ENCODE data around the gene NPPB. TPM values are rescaled to one million over a fixed set of nuclear protein-coding genes. Genes with fewer than 3 reads are reported as not detected.

The NPPB gene
- total and polyA plus RNA-seq, 8 donors: 1.0 to 12.8 (median 2.7) TPM; not detected in 4

DNA sequence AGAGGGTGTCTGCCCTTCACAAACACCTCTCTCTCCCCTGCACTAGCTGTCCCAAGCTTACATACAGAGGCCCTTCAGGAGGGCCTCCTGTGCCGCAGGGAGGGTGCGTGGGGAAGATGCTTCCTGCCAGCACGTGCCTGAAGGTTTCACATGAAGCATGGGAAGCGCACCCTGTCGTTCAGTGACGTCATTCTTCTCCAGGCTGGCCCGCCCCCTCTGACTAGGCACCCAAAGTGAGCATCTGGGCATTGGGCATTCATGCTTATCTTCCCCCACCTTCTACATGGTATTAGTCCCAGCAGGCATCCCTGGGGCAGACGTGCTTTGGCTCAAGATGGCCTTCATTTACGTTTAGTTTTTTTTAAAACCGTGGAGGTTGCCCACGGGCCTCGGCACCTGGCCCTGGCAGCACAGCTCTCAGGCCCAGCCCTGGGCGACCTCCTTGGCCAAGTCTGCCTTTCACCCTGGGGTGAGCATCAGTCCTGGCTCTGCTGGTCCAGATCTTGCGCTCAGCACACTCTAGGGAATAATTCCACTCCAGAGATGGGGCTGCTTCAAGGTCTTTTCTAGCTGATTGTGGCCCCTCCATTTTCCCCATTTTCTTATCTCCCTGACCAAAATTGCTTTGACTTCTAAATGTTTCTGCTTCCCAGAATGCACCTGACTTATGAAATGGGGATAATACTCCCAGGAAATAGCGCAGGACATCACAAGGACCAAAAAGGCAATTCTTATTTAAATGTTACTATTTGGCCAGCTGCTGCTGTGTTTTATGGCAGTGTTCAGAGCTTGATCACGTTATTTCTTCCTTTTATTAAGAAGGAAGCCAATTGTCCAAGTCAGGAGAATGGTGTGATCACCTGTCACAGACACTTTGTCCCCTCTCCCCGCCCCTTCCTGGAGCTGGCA is 17.2 kb downstream of the NPPB start:
- TF ChIP-seq POLR2AphosphoS5 (IDR thresholded peaks at IDR 0.05) (no peak), POLR2A (IDR thresholded peaks at IDR 0.05) (no peak), EP300 (IDR thresholded peaks at IDR 0.05) (no peak)
- TF ChIP-seq, protein P1, sequence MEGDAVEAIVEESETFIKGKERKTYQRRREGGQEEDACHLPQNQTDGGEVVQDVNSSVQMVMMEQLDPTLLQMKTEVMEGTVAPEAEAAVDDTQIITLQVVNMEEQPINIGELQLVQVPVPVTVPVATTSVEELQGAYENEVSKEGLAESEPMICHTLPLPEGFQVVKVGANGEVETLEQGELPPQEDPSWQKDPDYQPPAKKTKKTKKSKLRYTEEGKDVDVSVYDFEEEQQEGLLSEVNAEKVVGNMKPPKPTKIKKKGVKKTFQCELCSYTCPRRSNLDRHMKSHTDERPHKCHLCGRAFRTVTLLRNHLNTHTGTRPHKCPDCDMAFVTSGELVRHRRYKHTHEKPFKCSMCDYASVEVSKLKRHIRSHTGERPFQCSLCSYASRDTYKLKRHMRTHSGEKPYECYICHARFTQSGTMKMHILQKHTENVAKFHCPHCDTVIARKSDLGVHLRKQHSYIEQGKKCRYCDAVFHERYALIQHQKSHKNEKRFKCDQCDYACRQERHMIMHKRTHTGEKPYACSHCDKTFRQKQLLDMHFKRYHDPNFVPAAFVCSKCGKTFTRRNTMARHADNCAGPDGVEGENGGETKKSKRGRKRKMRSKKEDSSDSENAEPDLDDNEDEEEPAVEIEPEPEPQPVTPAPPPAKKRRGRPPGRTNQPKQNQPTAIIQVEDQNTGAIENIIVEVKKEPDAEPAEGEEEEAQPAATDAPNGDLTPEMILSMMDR (IDR thresholded peaks at IDR 0.05): no peak
- H3K4me1 ChIP-seq: peaks cover 0 to 25% (median 0%) of the 10 kb centered on the region in 4 donors
- 80 to 88% (median 85%) methylated on average over 16 to 17 of the region's 17 CpGs for WGBS, 5 donors
- no peaks in the 10 kb centered on the region for H3K9me3 ChIP-seq
- H3K36me3 ChIP-seq: peaks cover 58 to 99% (median 93%) of the 10 kb centered on the region in 4 donors
- no peak for DNase-seq
- intact Hi-C loops (cut with DNase I; ENCODE audit: low total_unique reads): no loop called here
- H3K27ac ChIP-seq: no peak overlapping the region
- H3K4me3 ChIP-seq: no peak overlapping the region
- H3K27me3 ChIP-seq: no peaks in the 10 kb centered on the region

DNA sequence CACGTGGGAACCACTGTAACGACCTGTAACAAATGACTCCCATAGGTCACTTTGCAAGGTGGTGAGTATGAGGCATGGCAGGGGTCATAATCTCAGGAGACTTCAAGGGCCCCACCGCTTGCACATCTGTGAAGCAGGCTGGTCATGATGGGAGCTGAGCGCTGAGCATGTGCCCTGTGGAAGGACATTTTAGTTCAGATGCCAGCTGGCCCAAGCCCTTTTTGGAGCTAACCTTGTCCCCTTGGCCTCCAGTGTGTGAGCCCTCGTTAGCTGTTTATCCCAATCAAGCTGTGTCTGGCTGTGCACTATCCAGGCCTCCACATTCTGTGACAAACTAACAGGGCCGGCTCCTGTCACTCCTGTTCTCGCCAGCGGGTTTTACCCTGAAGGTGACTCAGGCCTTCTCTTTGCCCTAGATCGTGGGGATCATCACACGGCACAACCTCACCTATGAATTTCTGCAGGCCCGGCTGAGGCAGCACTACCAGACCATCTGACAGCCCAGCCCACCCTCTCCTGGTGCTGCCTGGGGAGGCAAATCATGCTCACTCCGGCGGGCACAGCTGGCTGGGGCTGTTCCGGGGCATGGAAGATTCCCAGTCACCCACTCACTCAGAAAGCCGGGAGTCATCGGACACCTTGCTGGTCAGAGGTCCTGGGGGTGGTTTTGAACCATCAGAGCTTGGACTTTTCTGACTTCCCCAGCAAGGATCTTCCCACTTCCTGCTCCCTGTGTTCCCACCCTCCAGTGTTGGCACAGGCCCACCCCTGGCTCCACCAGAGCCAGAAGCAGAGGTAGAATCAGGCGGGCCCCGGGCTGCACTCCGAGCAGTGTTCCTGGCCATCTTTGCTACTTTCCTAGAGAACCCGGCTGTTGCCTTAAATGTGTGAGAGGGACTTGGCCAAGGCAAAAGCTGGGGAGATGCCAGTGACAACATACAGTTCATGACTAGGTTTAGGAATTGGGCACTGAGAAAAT is 18.7 kb downstream of the NPPB start:
- no peaks in the 10 kb centered on the region for H3K9me3 ChIP-seq
- H3K36me3 ChIP-seq: peaks cover 71 to 100% (median 99%) of the 10 kb centered on the region in 4 donors
- H3K27me3 ChIP-seq: no peaks in the 10 kb centered on the region
- H3K4me3 ChIP-seq: no peak overlapping the region
- H3K27ac ChIP-seq: no peak overlapping the region
- TF ChIP-seq POLR2AphosphoS5 (IDR thresholded peaks at IDR 0.05): no peak
- TF ChIP-seq, protein P1 (IDR thresholded peaks at IDR 0.05): no peak
- no peak for TF ChIP-seq EP300 (IDR thresholded peaks at IDR 0.05)
- TF ChIP-seq POLR2A (IDR thresholded peaks at IDR 0.05): no peak
- intact Hi-C loops (cut with DNase I; ENCODE audit: low total_unique reads): loop anchor here (5.0 to 10.0 kb wide), 2 partner anchors 52 to 125 kb away; no protein-coding TSS in a partner anchor
- DNase-seq: no peak
- peaks cover 0 to 25% (median 0%) of the 10 kb centered on the region in 4 donors for H3K4me1 ChIP-seq
- 88 to 94% (median 91%) methylated on average over 19 to 20 of the region's 20 CpGs for WGBS, 5 donors

DNA sequence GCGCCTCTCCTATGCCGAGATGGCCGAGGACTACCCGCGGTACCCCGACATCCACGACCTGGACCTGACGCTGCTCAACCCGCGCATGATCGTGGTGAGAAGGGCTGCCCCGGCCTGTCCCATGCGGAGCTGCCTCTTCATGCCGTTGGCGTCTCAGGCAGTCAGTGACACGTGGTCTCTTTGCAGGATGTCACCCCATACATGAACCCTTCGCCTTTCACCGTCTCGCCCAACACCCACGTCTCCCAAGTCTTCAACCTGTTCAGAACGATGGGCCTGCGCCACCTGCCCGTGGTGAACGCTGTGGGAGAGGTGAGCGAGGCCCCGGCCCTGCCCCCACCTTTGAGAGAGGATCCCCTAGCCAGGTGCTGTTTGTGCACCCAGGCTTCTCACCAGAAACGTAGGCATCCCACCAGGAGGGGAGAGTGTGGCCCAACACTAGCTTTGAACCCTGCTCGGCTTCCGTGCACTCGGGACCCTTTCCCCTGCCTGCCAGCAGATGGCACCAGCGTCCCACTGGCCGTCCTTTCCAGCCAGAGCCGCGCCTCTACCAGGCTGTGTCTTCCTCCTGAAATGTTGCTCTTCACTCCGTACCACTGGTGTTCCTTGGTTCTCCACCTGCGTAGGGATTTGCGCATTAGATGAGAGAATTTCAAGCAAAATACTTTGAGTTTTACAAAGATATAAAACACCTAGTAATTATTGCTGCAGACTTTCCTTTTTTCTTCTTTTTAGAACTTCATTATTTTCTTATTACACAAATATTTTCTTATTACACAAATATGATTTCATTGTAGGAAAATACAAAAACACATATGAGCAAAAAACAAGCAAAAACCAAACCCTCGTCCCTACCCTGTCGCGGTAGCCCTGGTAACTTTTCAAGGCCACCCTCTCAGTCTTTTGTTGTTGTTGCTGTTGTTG is 20.1 kb downstream of the NPPB start:
- peaks cover 0 to 25% (median 0%) of the 10 kb centered on the region in 4 donors for H3K4me1 ChIP-seq
- 57 to 69% (median 65%) methylated on average over 34 to 40 of the region's 40 CpGs for WGBS, 5 donors
- intact Hi-C loops (cut with DNase I; ENCODE audit: low total_unique reads): loop anchor here (5.0 to 10.0 kb wide), 2 partner anchors 54 to 126 kb away; no protein-coding TSS in a partner anchor
- peak; percentile 75 to 86 for DNase-seq
- H3K36me3 ChIP-seq: peaks cover 79 to 100% (median 99%) of the 10 kb centered on the region in 4 donors
- H3K27ac ChIP-seq: no peak overlapping the region
- H3K4me3 ChIP-seq: no peak overlapping the region
- TF ChIP-seq POLR2A (IDR thresholded peaks at IDR 0.05) (no peak), POLR2AphosphoS5 (IDR thresholded peaks at IDR 0.05) (peak in 1 of 3 donors; percentile 57)
- TF ChIP-seq, protein P1 (IDR thresholded peaks at IDR 0.05): peak in 5 of 7 experiments; percentile 91 to 92 (median 92)
- no peaks in the 10 kb centered on the region for H3K9me3 ChIP-seq
- no peaks in the 10 kb centered on the region for H3K27me3 ChIP-seq

Measured in stomach (tissue), 9 donors.